ENCODE results near the gene PPP1R13L. TPM values are rescaled to one million over a fixed set of nuclear protein-coding genes. Genes with fewer than 3 reads are reported as not detected.

PPP1R13L gene
- total RNA-seq, 1 donor from 2014 or later: 67.9 TPM

DNA sequence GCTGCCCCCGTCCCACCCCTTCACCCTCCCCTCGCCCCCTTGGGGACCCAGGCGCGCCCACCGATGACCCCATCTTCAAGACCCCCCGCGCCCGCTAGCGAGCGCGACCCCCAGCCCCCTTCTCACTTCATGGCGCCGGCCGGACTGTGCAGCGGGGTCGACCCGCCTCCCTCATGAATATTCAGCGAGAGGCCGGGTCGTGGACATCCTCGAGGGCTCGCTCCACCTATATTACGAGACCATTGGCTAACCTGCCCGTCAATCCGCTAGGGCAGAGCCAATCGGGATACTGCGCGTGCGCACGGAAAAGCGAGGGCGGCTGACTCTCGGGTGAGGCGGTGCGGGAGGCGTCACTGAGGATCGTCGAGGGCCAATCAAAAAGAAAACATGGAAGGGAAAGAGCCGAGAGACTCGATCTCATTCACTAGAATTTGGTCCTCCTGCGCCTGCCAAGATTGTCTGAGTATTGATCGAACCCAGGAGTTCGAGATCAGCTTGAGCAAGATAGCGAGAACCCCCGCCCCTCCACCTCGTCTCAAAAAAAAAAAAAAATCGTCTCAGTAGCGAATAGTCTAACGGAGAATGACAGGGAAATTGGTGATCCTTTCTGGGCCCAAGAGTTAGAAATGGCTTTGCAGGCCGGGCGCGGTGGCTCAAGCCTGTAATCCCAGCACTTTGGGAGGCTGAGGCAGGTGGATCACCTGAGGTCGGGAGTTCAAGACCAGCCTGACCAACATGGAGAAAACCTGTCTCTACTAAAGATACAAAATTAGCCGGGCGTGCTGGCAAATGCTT is 34.3 kb downstream of the PPP1R13L start, which contains the start of gene ERCC2:
TSS of gene ERCC2 (minus strand) at position 164 of the 795 bp plus-strand sequence. CDS start at position 131, 33 bp downstream.
- peak within 1 kb of the TSS; percentile 76 for H3K4me3 ChIP-seq
- ATAC-seq: peak; percentile 99
- no peaks in the 10 kb centered on the region for H3K9me3 ChIP-seq
- DNase-seq: peak; percentile 99
- H3K4me1 ChIP-seq: peaks cover 5% of the 10 kb centered on the region
- H3K27ac ChIP-seq: peak within 1 kb of the TSS; percentile 84
- intact Hi-C loops (cut with DNase I): no loop called here
- no peaks in the 10 kb centered on the region for H3K27me3 ChIP-seq
- no peaks in the 10 kb centered on the region for H3K36me3 ChIP-seq
- TF ChIP-seq, protein P1, sequence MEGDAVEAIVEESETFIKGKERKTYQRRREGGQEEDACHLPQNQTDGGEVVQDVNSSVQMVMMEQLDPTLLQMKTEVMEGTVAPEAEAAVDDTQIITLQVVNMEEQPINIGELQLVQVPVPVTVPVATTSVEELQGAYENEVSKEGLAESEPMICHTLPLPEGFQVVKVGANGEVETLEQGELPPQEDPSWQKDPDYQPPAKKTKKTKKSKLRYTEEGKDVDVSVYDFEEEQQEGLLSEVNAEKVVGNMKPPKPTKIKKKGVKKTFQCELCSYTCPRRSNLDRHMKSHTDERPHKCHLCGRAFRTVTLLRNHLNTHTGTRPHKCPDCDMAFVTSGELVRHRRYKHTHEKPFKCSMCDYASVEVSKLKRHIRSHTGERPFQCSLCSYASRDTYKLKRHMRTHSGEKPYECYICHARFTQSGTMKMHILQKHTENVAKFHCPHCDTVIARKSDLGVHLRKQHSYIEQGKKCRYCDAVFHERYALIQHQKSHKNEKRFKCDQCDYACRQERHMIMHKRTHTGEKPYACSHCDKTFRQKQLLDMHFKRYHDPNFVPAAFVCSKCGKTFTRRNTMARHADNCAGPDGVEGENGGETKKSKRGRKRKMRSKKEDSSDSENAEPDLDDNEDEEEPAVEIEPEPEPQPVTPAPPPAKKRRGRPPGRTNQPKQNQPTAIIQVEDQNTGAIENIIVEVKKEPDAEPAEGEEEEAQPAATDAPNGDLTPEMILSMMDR (IDR thresholded peaks at IDR 0.05): no peak

DNA sequence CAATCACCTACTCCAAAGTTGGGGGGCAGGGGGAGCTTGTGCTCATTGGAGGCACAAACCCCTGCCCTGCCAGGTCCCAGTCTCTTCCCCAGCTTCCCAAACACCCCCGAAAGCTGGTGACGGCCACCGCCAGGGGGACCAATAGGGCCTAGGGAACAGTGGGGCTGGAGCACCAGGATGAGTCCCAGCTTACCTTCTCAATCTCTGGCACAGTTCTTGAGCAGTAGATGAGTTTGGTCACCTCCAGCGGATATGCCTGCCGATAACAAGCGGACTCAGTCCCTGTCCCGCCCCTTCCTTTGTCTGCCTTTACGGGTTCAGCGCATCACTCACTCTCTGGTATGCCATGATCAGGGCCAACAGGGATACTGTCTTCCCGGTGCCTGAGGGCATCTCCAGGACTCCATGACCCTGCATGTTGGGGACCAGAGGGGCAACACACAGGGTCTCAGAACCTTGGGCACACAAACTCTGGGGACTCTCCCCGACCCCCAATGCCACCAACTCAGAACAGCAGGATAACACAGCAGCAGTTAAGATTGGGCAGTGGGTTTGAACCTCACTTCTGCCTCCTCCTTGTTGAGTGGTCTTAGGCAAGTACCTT is 36.0 kb downstream of the PPP1R13L start:
- Histone ChIP-seq H3K27ac (no peak overlapping the region), H3K27me3 (no peaks in the 10 kb centered on the region), H3K9me3 (no peaks in the 10 kb centered on the region), H3K36me3 (no peaks in the 10 kb centered on the region), H3K4me3 (no peak overlapping the region), H3K4me1 (peaks cover 5% of the 10 kb centered on the region)
- TF ChIP-seq, protein P1 (IDR thresholded peaks at IDR 0.05): no peak
- DNase-seq (no peak), ATAC-seq (no peak)
- intact Hi-C loops (cut with DNase I): no loop called here

DNA sequence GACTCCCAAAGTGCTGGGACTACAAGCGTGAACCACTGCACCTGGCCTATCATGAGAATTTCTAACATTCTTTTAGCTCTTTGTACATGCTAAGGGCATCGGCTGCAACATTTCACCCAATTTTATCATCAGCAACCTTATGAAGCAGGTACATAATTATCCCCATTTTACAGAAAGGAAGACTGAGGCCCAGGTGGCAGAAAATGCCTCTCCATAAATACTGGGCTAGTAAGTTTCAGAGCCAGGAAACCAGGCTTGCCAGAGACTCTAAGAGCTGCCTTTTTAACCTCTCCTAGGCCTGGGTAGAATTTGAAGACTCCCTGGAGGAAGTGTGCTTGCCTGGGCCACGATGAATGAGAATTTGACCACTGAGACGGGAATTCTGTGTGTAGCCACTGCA is 36.7 kb downstream of the PPP1R13L start:
- H3K27ac ChIP-seq: no peak overlapping the region
- peaks cover 5% of the 10 kb centered on the region for H3K4me1 ChIP-seq
- TF ChIP-seq, protein P1 (IDR thresholded peaks at IDR 0.05): no peak
- no peak overlapping the region for H3K4me3 ChIP-seq
- DNase-seq (no peak), ATAC-seq (no peak)
- H3K36me3 ChIP-seq: no peaks in the 10 kb centered on the region
- H3K27me3 ChIP-seq: no peaks in the 10 kb centered on the region
- intact Hi-C loops (cut with DNase I): no loop called here
- no peaks in the 10 kb centered on the region for H3K9me3 ChIP-seq

DNA sequence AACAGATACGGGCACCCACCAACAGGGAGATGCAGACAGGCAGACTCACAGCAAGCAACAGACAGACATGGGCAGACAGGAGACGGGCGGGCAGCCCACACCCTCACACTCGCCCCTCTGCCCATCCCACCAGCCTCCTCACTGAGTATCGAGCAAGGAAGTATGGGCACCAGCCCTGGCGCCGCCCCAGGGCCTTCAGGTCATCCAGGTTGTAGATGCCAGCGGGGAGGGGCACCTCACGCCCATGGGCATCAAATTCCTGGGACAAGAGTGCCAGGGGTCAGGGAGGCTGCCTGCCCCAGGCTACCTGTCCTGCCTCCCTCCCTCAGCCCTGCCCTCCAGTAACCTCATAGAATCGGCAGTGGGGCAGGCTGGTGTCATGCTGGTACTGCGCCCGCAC is 40.2 kb downstream of the PPP1R13L start:
- H3K36me3 ChIP-seq: no peaks in the 10 kb centered on the region
- DNase-seq (no peak), ATAC-seq (peak; percentile 16)
- H3K9me3 ChIP-seq: no peaks in the 10 kb centered on the region
- H3K27ac ChIP-seq: no peak overlapping the region
- no peaks in the 10 kb centered on the region for H3K27me3 ChIP-seq
- intact Hi-C loops (cut with DNase I): no loop called here
- H3K4me3 ChIP-seq: no peak overlapping the region
- peaks cover 2% of the 10 kb centered on the region for H3K4me1 ChIP-seq
- TF ChIP-seq, protein P1 (IDR thresholded peaks at IDR 0.05): no peak

DNA sequence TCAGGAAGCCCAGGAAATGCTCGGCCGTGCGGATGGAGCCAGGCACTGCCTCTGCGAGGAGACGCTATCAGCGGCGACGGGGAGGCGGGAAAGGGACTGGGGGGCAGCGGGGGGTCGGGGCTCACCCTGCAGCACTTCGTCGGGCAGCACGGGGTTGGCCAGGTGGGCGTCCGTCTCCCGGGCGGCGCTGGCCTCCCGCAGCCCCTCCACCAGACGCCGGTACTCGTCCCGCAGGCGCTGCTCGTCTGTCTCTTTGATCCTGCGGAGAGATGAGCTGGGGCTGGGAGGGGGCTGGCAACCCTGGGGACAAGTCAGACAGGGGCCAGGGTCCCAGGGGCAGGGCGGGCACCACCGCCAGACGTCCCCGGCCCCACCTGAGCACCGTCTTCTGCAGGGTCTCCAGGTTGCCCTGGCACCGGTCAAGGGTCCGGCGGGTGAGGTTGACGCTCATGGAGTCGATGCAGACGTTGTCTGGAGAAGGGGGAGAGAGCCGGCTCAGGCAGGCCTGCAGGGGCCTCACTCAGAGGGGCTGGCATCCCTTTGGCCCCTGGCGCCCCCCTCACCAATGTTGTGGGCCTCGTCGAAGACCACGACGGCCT is 40.9 kb downstream of the PPP1R13L start:
- intact Hi-C loops (cut with DNase I): no loop called here
- H3K27me3 ChIP-seq: no peaks in the 10 kb centered on the region
- H3K27ac ChIP-seq: no peak overlapping the region
- no peak for ATAC-seq
- no peaks in the 10 kb centered on the region for H3K4me1 ChIP-seq
- DNase-seq: no peak
- H3K9me3 ChIP-seq: no peaks in the 10 kb centered on the region
- H3K4me3 ChIP-seq: no peak overlapping the region
- TF ChIP-seq, protein P1 (IDR thresholded peaks at IDR 0.05): no peak
- H3K36me3 ChIP-seq: no peaks in the 10 kb centered on the region

Measured in upper lobe of right lung (tissue), 1 donor.